HepG2 (cell line): ENCODE results near the gene ACADVL. TPM values are rescaled to one million over a fixed set of nuclear protein-coding genes. Genes with fewer than 3 reads are reported as not detected.

Experiments
- MBNL3 ChIP-seq: fragments of 250-450 bp; sonication (Bioruptor Pico); conservative IDR thresholded peaks from 2 replicates; pipeline ENCODE4 v1.8.0; 2022; ENCODE audit warnings: mild to moderate bottlenecking, inconsistent platforms
- MYC ChIP-seq: sonication (generic); formaldehyde crosslinking; IDR thresholded peaks from 2 replicates; pipeline ENCODE4 v1.9.0; 2021; ENCODE audit warnings: missing genetic modification reagents, borderline replicate concordance
- SIN3A ChIP-seq: IDR thresholded peaks from 2 replicates; pipeline ENCODE4 v1.6.1; 2011; ENCODE audit warnings: low read depth, mild to moderate bottlenecking, control low read depth, low read length, borderline replicate concordance
- polyA plus RNA-seq, 8 experiments: library from polyadenylated mRNA; depleted of rRNA in 3 of 8; stranded (reverse) in 7 of 8; unstranded in 1 of 8; fragments of >200 nt; fragmentation: Illumina TruSeq in 4 of 8; extraction: Trizol in 4 of 8; gene quantifications; 2 replicates each; pipeline versions ENCODE4 v1.2.1 to v1.2.3, GENCODE V29; 2011 to 2016; ENCODE audit warnings: low read depth in 4 of 8, missing spikeins in 1 of 8, mixed read lengths in 1 of 8; ENCODE audit not compliant: insufficient read depth in 1 of 8
- total RNA-seq, 5 experiments: library from RNA; depleted of rRNA; stranded (reverse); fragments of >200 nt; fragmentation: Illumina TruSeq; extraction: Trizol; gene quantifications; 2 replicates each; pipeline ENCODE4 v1.2.3, GENCODE V29; 2016; ENCODE audit warnings: low read depth in 1 of 5
- TF ChIP-seq, protein P1 (sequence below): sonication (generic); formaldehyde crosslinking; IDR thresholded peaks from 2 replicates; pipeline ENCODE4 v1.5.1; 2020; ENCODE audit warnings: mild to moderate bottlenecking, missing genetic modification reagents, moderate library complexity
- TF ChIP-seq, protein P2 (sequence below): sonication (generic); formaldehyde crosslinking; IDR thresholded peaks from 2 replicates; pipeline ENCODE4 v1.4.0; 2020; ENCODE audit warnings: mild to moderate bottlenecking, missing genetic modification reagents, borderline replicate concordance

Gene ACADVL
- total and polyA plus RNA-seq, 2 of the 13 experiments (the other 11 are each of a cell fraction or from before 2014, with no cell fraction given) = 219 to 412 TPM

DNA sequence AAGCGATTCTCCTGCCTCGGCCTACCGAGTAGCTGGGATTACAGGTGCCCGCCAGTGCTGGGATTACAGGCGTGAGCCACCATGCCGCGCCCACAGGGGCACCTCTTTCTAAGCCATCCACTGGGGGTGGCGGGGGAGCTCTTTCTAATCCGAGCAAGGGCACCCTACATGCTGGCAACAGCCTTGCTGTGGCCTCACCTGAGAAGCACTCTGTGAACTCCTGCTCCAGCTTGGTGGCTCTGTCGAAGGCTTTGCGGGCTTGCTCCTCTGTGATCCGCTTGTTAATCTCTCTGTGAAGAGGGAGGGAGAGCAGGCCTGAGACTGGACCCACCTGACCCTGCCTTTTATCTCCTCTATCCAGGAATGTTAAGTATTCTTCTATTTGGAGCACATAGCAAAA, 28.7 kb upstream of the ACADVL start (continued):
- TF ChIP-seq, protein P1, sequence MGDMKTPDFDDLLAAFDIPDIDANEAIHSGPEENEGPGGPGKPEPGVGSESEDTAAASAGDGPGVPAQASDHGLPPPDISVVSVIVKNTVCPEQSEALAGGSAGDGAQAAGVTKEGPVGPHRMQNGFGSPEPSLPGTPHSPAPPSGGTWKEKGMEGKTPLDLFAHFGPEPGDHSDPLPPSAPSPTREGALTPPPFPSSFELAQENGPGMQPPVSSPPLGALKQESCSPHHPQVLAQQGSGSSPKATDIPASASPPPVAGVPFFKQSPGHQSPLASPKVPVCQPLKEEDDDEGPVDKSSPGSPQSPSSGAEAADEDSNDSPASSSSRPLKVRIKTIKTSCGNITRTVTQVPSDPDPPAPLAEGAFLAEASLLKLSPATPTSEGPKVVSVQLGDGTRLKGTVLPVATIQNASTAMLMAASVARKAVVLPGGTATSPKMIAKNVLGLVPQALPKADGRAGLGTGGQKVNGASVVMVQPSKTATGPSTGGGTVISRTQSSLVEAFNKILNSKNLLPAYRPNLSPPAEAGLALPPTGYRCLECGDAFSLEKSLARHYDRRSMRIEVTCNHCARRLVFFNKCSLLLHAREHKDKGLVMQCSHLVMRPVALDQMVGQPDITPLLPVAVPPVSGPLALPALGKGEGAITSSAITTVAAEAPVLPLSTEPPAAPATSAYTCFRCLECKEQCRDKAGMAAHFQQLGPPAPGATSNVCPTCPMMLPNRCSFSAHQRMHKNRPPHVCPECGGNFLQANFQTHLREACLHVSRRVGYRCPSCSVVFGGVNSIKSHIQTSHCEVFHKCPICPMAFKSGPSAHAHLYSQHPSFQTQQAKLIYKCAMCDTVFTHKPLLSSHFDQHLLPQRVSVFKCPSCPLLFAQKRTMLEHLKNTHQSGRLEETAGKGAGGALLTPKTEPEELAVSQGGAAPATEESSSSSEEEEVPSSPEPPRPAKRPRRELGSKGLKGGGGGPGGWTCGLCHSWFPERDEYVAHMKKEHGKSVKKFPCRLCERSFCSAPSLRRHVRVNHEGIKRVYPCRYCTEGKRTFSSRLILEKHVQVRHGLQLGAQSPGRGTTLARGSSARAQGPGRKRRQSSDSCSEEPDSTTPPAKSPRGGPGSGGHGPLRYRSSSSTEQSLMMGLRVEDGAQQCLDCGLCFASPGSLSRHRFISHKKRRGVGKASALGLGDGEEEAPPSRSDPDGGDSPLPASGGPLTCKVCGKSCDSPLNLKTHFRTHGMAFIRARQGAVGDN (CRISPR knock-in tag) = 0 out of 2 replicates have a peak, but pooled peaks have one; percentile 6
- no peak for TF ChIP-seq MBNL3 (CRISPR knock-in tag)
- TF ChIP-seq SIN3A = no peak
- TF ChIP-seq, protein P2, sequence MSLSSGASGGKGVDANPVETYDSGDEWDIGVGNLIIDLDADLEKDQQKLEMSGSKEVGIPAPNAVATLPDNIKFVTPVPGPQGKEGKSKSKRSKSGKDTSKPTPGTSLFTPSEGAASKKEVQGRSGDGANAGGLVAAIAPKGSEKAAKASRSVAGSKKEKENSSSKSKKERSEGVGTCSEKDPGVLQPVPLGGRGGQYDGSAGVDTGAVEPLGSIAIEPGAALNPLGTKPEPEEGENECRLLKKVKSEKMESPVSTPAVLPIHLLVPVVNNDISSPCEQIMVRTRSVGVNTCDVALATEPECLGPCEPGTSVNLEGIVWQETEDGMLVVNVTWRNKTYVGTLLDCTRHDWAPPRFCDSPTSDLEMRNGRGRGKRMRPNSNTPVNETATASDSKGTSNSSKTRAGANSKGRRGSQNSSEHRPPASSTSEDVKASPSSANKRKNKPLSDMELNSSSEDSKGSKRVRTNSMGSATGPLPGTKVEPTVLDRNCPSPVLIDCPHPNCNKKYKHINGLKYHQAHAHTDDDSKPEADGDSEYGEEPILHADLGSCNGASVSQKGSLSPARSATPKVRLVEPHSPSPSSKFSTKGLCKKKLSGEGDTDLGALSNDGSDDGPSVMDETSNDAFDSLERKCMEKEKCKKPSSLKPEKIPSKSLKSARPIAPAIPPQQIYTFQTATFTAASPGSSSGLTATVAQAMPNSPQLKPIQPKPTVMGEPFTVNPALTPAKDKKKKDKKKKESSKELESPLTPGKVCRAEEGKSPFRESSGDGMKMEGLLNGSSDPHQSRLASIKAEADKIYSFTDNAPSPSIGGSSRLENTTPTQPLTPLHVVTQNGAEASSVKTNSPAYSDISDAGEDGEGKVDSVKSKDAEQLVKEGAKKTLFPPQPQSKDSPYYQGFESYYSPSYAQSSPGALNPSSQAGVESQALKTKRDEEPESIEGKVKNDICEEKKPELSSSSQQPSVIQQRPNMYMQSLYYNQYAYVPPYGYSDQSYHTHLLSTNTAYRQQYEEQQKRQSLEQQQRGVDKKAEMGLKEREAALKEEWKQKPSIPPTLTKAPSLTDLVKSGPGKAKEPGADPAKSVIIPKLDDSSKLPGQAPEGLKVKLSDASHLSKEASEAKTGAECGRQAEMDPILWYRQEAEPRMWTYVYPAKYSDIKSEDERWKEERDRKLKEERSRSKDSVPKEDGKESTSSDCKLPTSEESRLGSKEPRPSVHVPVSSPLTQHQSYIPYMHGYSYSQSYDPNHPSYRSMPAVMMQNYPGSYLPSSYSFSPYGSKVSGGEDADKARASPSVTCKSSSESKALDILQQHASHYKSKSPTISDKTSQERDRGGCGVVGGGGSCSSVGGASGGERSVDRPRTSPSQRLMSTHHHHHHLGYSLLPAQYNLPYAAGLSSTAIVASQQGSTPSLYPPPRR (CRISPR knock-in tag) = no peak
- TF ChIP-seq MYC = peak; percentile 14; the same call in 1 of the 2 replicates
